Vagina (tissue), 2 donors: ENCODE data around the gene PCSK5. TPM values are rescaled to one million over a fixed set of nuclear protein-coding genes. Genes with fewer than 3 reads are reported as not detected.

Source experiments
- DNase-seq, 2 donors: peaks; one replicate each; pipeline ENCODE4 v3.0.0-alpha.2; 2017; ENCODE audit errors: extremely low spot score in 2 of 2
- H3K27ac ChIP-seq: fragments of 200-600 bp; sonication (generic); one replicate; pipeline ENCODE4 v1.5.1; 2019
- H3K27me3 ChIP-seq: fragments of 200-600 bp; sonication (generic); one replicate; pipeline ENCODE4 v1.5.1; 2019
- H3K36me3 ChIP-seq, 2 donors: fragments of 200-600 bp; sonication (generic); one replicate each; pipeline ENCODE4 v1.5.1; 2017 to 2019
- H3K4me1 ChIP-seq: fragments of 200-600 bp; sonication (generic); one replicate; pipeline ENCODE4 v1.5.1; 2019
- H3K4me3 ChIP-seq, 2 donors: fragments of 200-600 bp; sonication (generic); 1 replicate in 1 of 2; 2 replicates in 1 of 2; pipeline ENCODE4 v1.5.1; 2016 to 2019
- H3K9me3 ChIP-seq: fragments of 200-600 bp; sonication (generic); one replicate; pipeline ENCODE4 v1.5.1; 2019
- CTCF ChIP-seq, 3 experiments: fragments of 450-650 bp in 2 of 3; fragments of 200-600 bp in 1 of 3; sonication (generic) in 1 of 3; IDR thresholded peaks; one replicate each; pipeline ENCODE4 v1.5.1; 2017 to 2019; ENCODE audit warnings: antibody characterized with exemption in 3 of 3, mild to moderate bottlenecking in 2 of 3, moderate library complexity in 2 of 3
- POLR2A ChIP-seq, 2 donors: fragments of 450-650 bp; IDR thresholded peaks; one replicate each; pipeline ENCODE4 v1.6.1; 2017; ENCODE audit warnings: antibody characterized with exemption in 2 of 2, mild to moderate bottlenecking in 2 of 2, moderate library complexity in 2 of 2
- POLR2AphosphoS5 ChIP-seq, 2 donors: sonication (generic); formaldehyde crosslinking; IDR thresholded peaks; one replicate each; pipeline ENCODE4 v1.9.0; 2017; ENCODE audit warnings: antibody characterized with exemption in 2 of 2, mild to moderate bottlenecking in 2 of 2, low read depth in 1 of 2; ENCODE audit not compliant: insufficient read depth in 1 of 2
- intact Hi-C: fragments of 100-400 bp; cut with DNase I; formaldehyde crosslinking; loops from one replicate; pipeline ENCODE4 v1.15.1; 2023
- total RNA-seq: library from RNA; depleted of rRNA; stranded (reverse); fragments of >200 nt; gene quantifications from one replicate; pipeline ENCODE4 v1.2.3, GENCODE V29; 2016

PCSK5 gene
- total RNA-seq, 1 donor from 2014 or later = 22.6 TPM

GRCh38 chr9:75983319-75984045 is 93.0 kb downstream of the PCSK5 start:
- H3K36me3 ChIP-seq = no peaks in the 10 kb centered on the region

GRCh38 chr9:75985515-75985914 is 95.0 kb downstream of the PCSK5 start:
- Histone ChIP-seq H3K27me3 (no peaks in the 10 kb centered on the region), H3K4me1 (no peaks in the 10 kb centered on the region), H3K4me3 (no peak overlapping the region), H3K9me3 (no peaks in the 10 kb centered on the region), H3K27ac (no peak overlapping the region), H3K36me3 (no peaks in the 10 kb centered on the region)
- no peak for DNase-seq
- TF ChIP-seq CTCF (IDR thresholded peaks at IDR 0.05) (no peak), POLR2A (IDR thresholded peaks at IDR 0.05) (no peak), POLR2AphosphoS5 (IDR thresholded peaks at IDR 0.05; ENCODE audit: insufficient read depth in 1 of 2, low read depth in 1 of 2) (no peak)
- intact Hi-C loops = no loop called here

More at GRCh38 chr9:75983319-75984045, 93.0 kb downstream of the PCSK5 start:
- H3K27me3 ChIP-seq = no peaks in the 10 kb centered on the region
- intact Hi-C loops = no loop called here
- no peak overlapping the region for H3K4me3 ChIP-seq
- TF ChIP-seq CTCF (IDR thresholded peaks at IDR 0.05) = no peak
- TF ChIP-seq POLR2A (IDR thresholded peaks at IDR 0.05) = no peak
- TF ChIP-seq POLR2AphosphoS5 (IDR thresholded peaks at IDR 0.05; ENCODE audit: insufficient read depth in 1 of 2, low read depth in 1 of 2) = no peak
- H3K9me3 ChIP-seq = no peaks in the 10 kb centered on the region
- H3K4me1 ChIP-seq = no peaks in the 10 kb centered on the region
- DNase-seq = no peak
- H3K27ac ChIP-seq = no peak overlapping the region

- intact Hi-C loops = no loop called here
- no peak overlapping the region for H3K27ac ChIP-seq
- TF ChIP-seq POLR2AphosphoS5 (IDR thresholded peaks at IDR 0.05; ENCODE audit: insufficient read depth in 1 of 2, low read depth in 1 of 2) (peak in 1 of 2 donors; percentile 23), CTCF (IDR thresholded peaks at IDR 0.05) (no peak)
- no peak overlapping the region for H3K4me3 ChIP-seq
- H3K27me3 ChIP-seq = no peaks in the 10 kb centered on the region
- no peaks in the 10 kb centered on the region for H3K4me1 ChIP-seq
- no peaks in the 10 kb centered on the region for H3K9me3 ChIP-seq
- DNase-seq = no peak
- H3K36me3 ChIP-seq = no peaks in the 10 kb centered on the region
These were observed 98.2 kb downstream of the PCSK5 start for GRCh38 chr9:75988663-75989062.

- Histone ChIP-seq H3K4me1 (no peaks in the 10 kb centered on the region), H3K27ac (no peak overlapping the region), H3K27me3 (no peaks in the 10 kb centered on the region), H3K36me3 (no peaks in the 10 kb centered on the region), H3K4me3 (no peak overlapping the region), H3K9me3 (no peaks in the 10 kb centered on the region)
- TF ChIP-seq POLR2AphosphoS5 (IDR thresholded peaks at IDR 0.05; ENCODE audit: insufficient read depth in 1 of 2, low read depth in 1 of 2) = no peak
- TF ChIP-seq CTCF (IDR thresholded peaks at IDR 0.05) = no peak
- no peak for TF ChIP-seq POLR2A (IDR thresholded peaks at IDR 0.05)
- intact Hi-C loops = loop anchor here (10.0 kb wide), 1 partner anchor 1425 kb away; no protein-coding TSS in a partner anchor
- DNase-seq = no peak
These were observed 99.7 kb downstream of the PCSK5 start for GRCh38 chr9:75990156-75990555.

- H3K27ac ChIP-seq = no peak overlapping the region
- H3K4me1 ChIP-seq = no peaks in the 10 kb centered on the region
- no peak for TF ChIP-seq POLR2AphosphoS5 (IDR thresholded peaks at IDR 0.05; ENCODE audit: insufficient read depth in 1 of 2, low read depth in 1 of 2)
- TF ChIP-seq CTCF (IDR thresholded peaks at IDR 0.05) = no peak
- TF ChIP-seq POLR2A (IDR thresholded peaks at IDR 0.05) = no peak
- no peak for DNase-seq
- no peaks in the 10 kb centered on the region for H3K27me3 ChIP-seq
- intact Hi-C loops = loop anchor here (10.0 kb wide), 1 partner anchor 1424 kb away; no protein-coding TSS in a partner anchor
- H3K9me3 ChIP-seq = no peaks in the 10 kb centered on the region
- H3K4me3 ChIP-seq = no peak overlapping the region
- no peaks in the 10 kb centered on the region for H3K36me3 ChIP-seq
These were observed 100.3 kb downstream of the PCSK5 start for GRCh38 chr9:75990576-75991304.
